Measurements from ENCODE around the gene CCNK. TPM values are rescaled to one million over a fixed set of nuclear protein-coding genes. Genes with fewer than 3 reads are reported as not detected.

Gene CCNK
- total and polyA plus RNA-seq, 10 of the 15 experiments (the other 5 are each of a cell fraction or from before 2014, with no cell fraction given): 10.8 to 88.0 (median 22.5) TPM

GRCh38 chr14:99512110-99512449 lies 30.9 kb downstream of the CCNK start:
- DNase-seq (ENCODE audit: low read depth, low spot score): no peak
- no peaks in the 10 kb centered on the region for H3K79me2 ChIP-seq (ENCODE audit: control insufficient read depth, insufficient read depth, low read length)
- no peaks in the 10 kb centered on the region for H3K4me1 ChIP-seq (ENCODE audit: control insufficient read depth, insufficient read depth, low read length)
- no peak for FAIRE-seq
- H2AFZ ChIP-seq (ENCODE audit: control insufficient read depth, low read depth, low read length): no peak overlapping the region
- TF ChIP-seq ZNF217 (IDR thresholded peaks at IDR 0.05) (no peak), TARDBP (IDR thresholded peaks at IDR 0.05; ENCODE audit: borderline replicate concordance) (no peak), ATF7 (IDR thresholded peaks at IDR 0.05; ENCODE audit: low read depth) (no peak), PAX5 (IDR thresholded peaks at IDR 0.05; ENCODE audit: borderline replicate concordance, low read depth, low read length) (no peak), ASH2L (IDR thresholded peaks at IDR 0.05; ENCODE audit: borderline replicate concordance, low read depth) (no peak), GATAD2B (conservative IDR thresholded peaks at IDR 0.05; ENCODE audit: low read depth) (no peak), REST (IDR thresholded peaks at IDR 0.05; ENCODE audit: low read depth, low read length) (no peak), CBX3 (IDR thresholded peaks at IDR 0.05; ENCODE audit: borderline replicate concordance, low read depth) (no peak), POLR2AphosphoS2 (IDR thresholded peaks at IDR 0.05; ENCODE audit: low read depth, low read length) (no peak), EZH2 (IDR thresholded peaks at IDR 0.05; ENCODE audit: borderline replicate concordance, control insufficient read depth, low read depth, low read length) (no peak), NKRF (conservative IDR thresholded peaks at IDR 0.05) (no peak)
- H3K9ac ChIP-seq (ENCODE audit: control insufficient read depth, insufficient read depth, low read length): no peak overlapping the region
- H3K9me3 ChIP-seq (replicated peaks; ENCODE audit: control insufficient read depth, insufficient read depth, low read length): no peaks in the 10 kb centered on the region
- no peak overlapping the region for H3K4me2 ChIP-seq (ENCODE audit: control insufficient read depth, insufficient read depth)
- in situ Hi-C loops (cut with MboI) (no loop called here), intact Hi-C loops (cut with micrococcal nuclease; ENCODE audit: unreplicated experiment) (no loop called here)
- no peak for ATAC-seq
- WGBS (ENCODE audit: insufficient coverage, insufficient replicate concordance, low lambda C conversion rate, missing lambda C conversion rate): 93% methylated on average over 10 of the region's 10 CpGs
- H3K27me3 ChIP-seq (replicated peaks in 1 of 2; ENCODE audit: control insufficient read depth in 2 of 2, insufficient read depth in 2 of 2, low read length in 1 of 2): no peaks in the 10 kb centered on the region
- peaks cover 18 to 26% of the 10 kb centered on the region in 2 experiments for H3K36me3 ChIP-seq (ENCODE audit: control insufficient read depth in 2 of 2, insufficient read depth in 2 of 2, low read length in 1 of 2)
- no peak overlapping the region for H3K4me3 ChIP-seq
- POLR2A ChIA-PET: interaction anchor here (0.7 kb wide), 1 partner anchor 167 kb away, joined by 3 read pairs; no protein-coding TSS in a partner anchor
- CTCF ChIA-PET: interaction anchor here (0.7 kb wide), 1 partner anchor 115 kb away, joined by 3 read pairs; no protein-coding TSS in a partner anchor
- no peaks in the 10 kb centered on the region for H4K20me1 ChIP-seq (ENCODE audit: control insufficient read depth, insufficient read depth)
- BruUV-seq (replicated peaks): no TSS peak
- SMC1A ChIA-PET (ENCODE audit: uncharacterized antibody, unreplicated experiment): no interaction called here
- RAD21 ChIA-PET (ENCODE audit: unreplicated experiment): no interaction called here
- H3K27ac ChIP-seq (ENCODE audit: control insufficient read depth, insufficient read depth): no peak overlapping the region

All from GM12878 (cell line).